Psoas muscle (tissue), 8 donors: Measurements from ENCODE around the gene BBLN. TPM values are rescaled to one million over a fixed set of nuclear protein-coding genes. Genes with fewer than 3 reads are reported as not detected.
A peak's percentile ranks its signal among the peaks of the same experiment; 100 is the strongest.

Experiments
- ATAC-seq, 4 donors: fragments of 200-7000 bp; cut with Tn5 transposase; one replicate each; pipeline ENCODE4 v1.9.1; 2020; ENCODE audit warnings: moderate library complexity in 3 of 4, mild to moderate bottlenecking in 2 of 4
- DNase-seq, 2 donors: peaks; one replicate each; pipeline ENCODE4 v3.0.0-alpha.2; 2020
- H3K27ac ChIP-seq: fragments of 200-600 bp; one replicate; pipeline ENCODE4 v1.8.0; 2022
- H3K27me3 ChIP-seq, 3 donors: fragments of 200-600 bp in 1 of 3; one replicate each; pipeline versions ENCODE4 v1.6.1 to v1.8.0; 2013 to 2022; ENCODE audit warnings: low read length in 2 of 3, mild to moderate bottlenecking in 2 of 3, moderate library complexity in 1 of 3; ENCODE audit not compliant: insufficient read depth in 3 of 3
- H3K36me3 ChIP-seq, 2 donors: fragments of 200-600 bp in 1 of 2; one replicate each; pipeline versions ENCODE4 v1.6.1 to v1.8.0; 2013 to 2022; ENCODE audit warnings: low read depth in 1 of 2, mild to moderate bottlenecking in 1 of 2, moderate library complexity in 1 of 2; ENCODE audit not compliant: insufficient read depth in 1 of 2
- H3K4me1 ChIP-seq: fragments of 200-600 bp; one replicate; pipeline ENCODE4 v1.8.0; 2022
- H3K4me3 ChIP-seq: fragments of 200-600 bp; one replicate; pipeline ENCODE4 v1.8.0; 2022; ENCODE audit warnings: mild to moderate bottlenecking
- H3K9me3 ChIP-seq: fragments of 200-600 bp; one replicate; pipeline ENCODE4 v1.8.0; 2022
- WGBS, 3 donors: extraction: QIAGEN DNeasy Blood & Tissue Kit; methylation state at CpG; one replicate each; pipeline versions ENCODE4 v1.1.6 to v1.1.7; 2013; 5-methylcytosine and 5-hydroxymethylcytosine counted together
- intact Hi-C, 2 donors: fragments of 100-400 bp; cut with DNase I; formaldehyde crosslinking; loops; one replicate each; pipeline versions ENCODE4 v1.11.0 to v1.14.2; 2022
- polyA plus RNA-seq, 3 donors: library from polyadenylated mRNA; stranded (reverse); fragments of 200-250 nt; gene quantifications; one replicate each; pipeline ENCODE4 v1.2.3, GENCODE V29; 2013
- total RNA-seq, 4 donors: library from RNA; stranded (reverse); fragmentation: NEBNext Ultra II Directional in 2 of 4; extraction: Animal tissue kit (Norgen Biotek cat#: 25700) in 2 of 4; gene quantifications; one replicate each; pipeline versions ENCODE4 v1.2.1 to v1.2.4, GENCODE V29; 2021 to 2023
- TF ChIP-seq, protein P1 (sequence below): fragments of 200-600 bp; IDR thresholded peaks from one replicate; pipeline ENCODE4 v1.8.0; 2022; ENCODE audit warnings: antibody characterized with exemption
- donor health status: healthy with polysubstance abuse.
- donor health status: DM: no; HTN: no; CAD: no; lungs with moderate emphysema.
- donor health status: Bipolar disorder and iron deficiency.
- donor health status: healthy.
- donor health status: DM: yes; HTN: yes; CAD: no.
- donor health status: DM: no; HTN: no; CAD: no.
- donor health status: DM: no; HTN: no; CAD: no.
- donor health status: DM: yes; HTN: yes; CAD: no.

The BBLN gene
- total and polyA plus RNA-seq, 7 donors = 14.0 to 36.2 (median 21.3) TPM

DNA sequence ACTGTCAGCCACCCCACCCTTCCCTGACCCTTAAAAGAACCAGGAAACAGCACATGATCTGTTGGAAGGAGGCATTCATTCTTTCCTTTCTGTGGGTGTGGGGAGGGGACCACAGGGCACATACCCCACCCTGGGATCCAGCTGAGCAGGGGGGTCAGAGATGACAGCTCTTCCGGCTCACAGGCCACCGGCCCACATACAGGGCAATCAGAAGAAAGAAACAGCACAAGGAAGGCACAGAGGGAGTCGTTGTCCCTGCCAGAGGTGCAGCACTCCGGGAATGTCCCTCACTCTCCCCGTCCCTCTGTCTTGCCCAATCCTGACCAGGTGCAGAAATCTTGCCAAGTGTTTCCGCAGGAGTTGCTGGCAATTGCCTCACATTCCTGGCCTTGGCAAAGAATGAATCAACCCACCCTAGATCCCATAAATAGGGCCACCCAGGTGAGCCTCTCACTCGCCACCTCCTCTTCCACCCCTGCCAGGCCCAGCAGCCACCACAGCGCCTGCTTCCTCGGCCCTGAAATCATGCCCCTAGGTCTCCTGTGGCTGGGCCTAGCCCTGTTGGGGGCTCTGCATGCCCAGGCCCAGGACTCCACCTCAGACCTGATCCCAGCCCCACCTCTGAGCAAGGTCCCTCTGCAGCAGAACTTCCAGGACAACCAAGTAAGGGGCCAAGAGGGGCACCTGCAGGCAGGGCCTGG is 10.9 kb upstream of the BBLN start, which contains the start of gene LCN2:
LCN2 (plus strand) TSS at position 453 of the 701 bp plus-strand sequence; CDS start at position 526, 73 bp downstream.
- peak in 1 of 2 donors; percentile 38 for DNase-seq
- Histone ChIP-seq H3K4me1 (peaks cover 6% of the 10 kb centered on the region), H3K27me3 (no peaks in the 10 kb centered on the region), H3K4me3 (no peak within 1 kb of the TSS), H3K9me3 (no peaks in the 10 kb centered on the region), H3K27ac (no peak within 1 kb of the TSS), H3K36me3 (no peaks in the 10 kb centered on the region)
- TF ChIP-seq, protein P1, sequence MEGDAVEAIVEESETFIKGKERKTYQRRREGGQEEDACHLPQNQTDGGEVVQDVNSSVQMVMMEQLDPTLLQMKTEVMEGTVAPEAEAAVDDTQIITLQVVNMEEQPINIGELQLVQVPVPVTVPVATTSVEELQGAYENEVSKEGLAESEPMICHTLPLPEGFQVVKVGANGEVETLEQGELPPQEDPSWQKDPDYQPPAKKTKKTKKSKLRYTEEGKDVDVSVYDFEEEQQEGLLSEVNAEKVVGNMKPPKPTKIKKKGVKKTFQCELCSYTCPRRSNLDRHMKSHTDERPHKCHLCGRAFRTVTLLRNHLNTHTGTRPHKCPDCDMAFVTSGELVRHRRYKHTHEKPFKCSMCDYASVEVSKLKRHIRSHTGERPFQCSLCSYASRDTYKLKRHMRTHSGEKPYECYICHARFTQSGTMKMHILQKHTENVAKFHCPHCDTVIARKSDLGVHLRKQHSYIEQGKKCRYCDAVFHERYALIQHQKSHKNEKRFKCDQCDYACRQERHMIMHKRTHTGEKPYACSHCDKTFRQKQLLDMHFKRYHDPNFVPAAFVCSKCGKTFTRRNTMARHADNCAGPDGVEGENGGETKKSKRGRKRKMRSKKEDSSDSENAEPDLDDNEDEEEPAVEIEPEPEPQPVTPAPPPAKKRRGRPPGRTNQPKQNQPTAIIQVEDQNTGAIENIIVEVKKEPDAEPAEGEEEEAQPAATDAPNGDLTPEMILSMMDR = no peak
- intact Hi-C loops = no loop called here
- peak; percentile 37 to 77 (median 54) for ATAC-seq
- WGBS, 3 donors = 60 to 67% (median 64%) methylated on average over 9 of the region's 9 CpGs

- WGBS, 3 donors = 68 to 78% (median 75%) methylated on average over 11 of the region's 11 CpGs
- Histone ChIP-seq H3K4me3 (no peak overlapping the region), H3K4me1 (peaks cover 6% of the 10 kb centered on the region), H3K27me3 (no peaks in the 10 kb centered on the region), H3K36me3 (no peaks in the 10 kb centered on the region), H3K27ac (no peak overlapping the region), H3K9me3 (no peaks in the 10 kb centered on the region)
- TF ChIP-seq, protein P1 = no peak
- intact Hi-C loops = no loop called here
- peak in 1 of 2 donors; percentile 44 for DNase-seq
- ATAC-seq = no peak
These were observed 10.0 kb upstream of the BBLN start for GRCh38 chr9:128149951-128150593.

DNA sequence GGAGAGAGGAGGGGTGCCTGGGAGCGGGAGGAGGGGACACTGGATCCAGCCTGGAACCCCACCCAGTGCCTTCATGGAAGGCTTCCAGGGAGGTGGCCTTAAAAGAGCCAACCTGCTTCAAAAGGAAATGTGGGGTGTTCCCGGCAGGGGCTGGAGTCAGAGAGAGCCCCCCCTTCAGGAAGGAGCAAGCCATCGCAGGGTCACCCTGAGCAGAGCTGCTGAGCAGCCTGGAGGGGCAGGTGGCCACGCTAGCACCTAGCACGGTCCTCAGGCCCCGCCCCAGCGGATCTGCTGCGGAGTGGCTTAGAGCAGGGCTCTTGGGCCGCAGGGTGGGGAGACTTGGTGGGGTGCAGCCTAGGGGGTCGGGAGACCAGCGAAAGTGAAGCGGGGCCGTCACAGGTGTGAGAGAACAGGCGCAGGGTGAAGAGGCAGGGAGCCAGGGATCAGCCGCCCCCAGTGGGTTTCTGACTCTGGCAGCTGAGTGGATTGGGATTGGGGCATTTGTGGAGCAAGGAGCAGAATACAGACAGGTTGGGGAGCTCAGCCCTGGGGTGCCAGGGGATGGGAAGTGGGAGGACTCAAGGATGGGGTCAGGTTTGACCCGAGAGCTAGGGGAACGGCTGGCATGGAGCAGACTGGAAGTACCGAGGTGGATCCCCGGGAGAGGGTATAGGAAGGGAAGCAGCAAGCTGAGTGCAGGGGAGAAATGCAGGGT is 9.3 kb upstream of the BBLN start:
- ATAC-seq = no peak
- no peak overlapping the region for H3K4me3 ChIP-seq

GRCh38 chr9:128151309-128152132 is 8.5 kb upstream of the BBLN start:
- Histone ChIP-seq H3K9me3 (no peaks in the 10 kb centered on the region), H3K4me1 (peaks cover 6% of the 10 kb centered on the region), H3K4me3 (no peak overlapping the region), H3K27me3 (no peaks in the 10 kb centered on the region), H3K27ac (no peak overlapping the region), H3K36me3 (no peaks in the 10 kb centered on the region)
- DNase-seq (peak in 1 of 2 donors; percentile 48), ATAC-seq (no peak)
- TF ChIP-seq, protein P1 = no peak
- 88 to 91% (median 88%) methylated on average over 17 to 18 of the region's 18 CpGs for WGBS, 3 donors
- intact Hi-C loops = no loop called here

More for the DNA sequence above, 9.3 kb upstream of the BBLN start:
- H3K36me3 ChIP-seq = no peaks in the 10 kb centered on the region
- no peak overlapping the region for H3K27ac ChIP-seq
- peaks cover 6% of the 10 kb centered on the region for H3K4me1 ChIP-seq
- TF ChIP-seq, protein P1 = no peak
- H3K27me3 ChIP-seq = no peaks in the 10 kb centered on the region
- no peaks in the 10 kb centered on the region for H3K9me3 ChIP-seq
- WGBS, 3 donors = 67 to 77% (median 70%) methylated on average over 19 of the region's 19 CpGs
- peak in 1 of 2 donors; percentile 52 for DNase-seq
- intact Hi-C loops = no loop called here
